K562 (cell line): ENCODE results near the gene PPP3CA. TPM values are rescaled to one million over a fixed set of nuclear protein-coding genes. Genes with fewer than 3 reads are reported as not detected.

Experiments
- GTF2A2 ChIP-seq: IDR thresholded peaks from 2 replicates; pipeline ENCODE4 v1.6.1; 2016; ENCODE audit warnings: mild to moderate bottlenecking, missing genetic modification characterization, missing compliant biosample characterization
- TSHZ1 ChIP-seq: fragments of 250-450 bp; sonication (Bioruptor Pico); IDR thresholded peaks from 2 replicates; pipeline ENCODE4 v1.4.0; 2020; ENCODE audit warnings: mild to moderate bottlenecking, moderate library complexity
- U2AF1 ChIP-seq: fragments of 200-400 bp; formaldehyde crosslinking; optimal IDR thresholded peaks from 2 replicates; pipeline ENCODE3; 2017; ENCODE audit warnings: mild to moderate bottlenecking, low read depth, low read length, moderate library complexity
- UBTF ChIP-seq, 2 experiments: IDR thresholded peaks; 2 replicates each; pipeline ENCODE4 v1.6.1; 2012; ENCODE audit warnings: improper control_type of control experiment in 2 of 2, low read depth in 2 of 2, low read length in 2 of 2, borderline replicate concordance in 1 of 2
- ZNF551 ChIP-seq: fragments of 250-450 bp; sonication (Bioruptor Pico); IDR thresholded peaks from 2 replicates; pipeline ENCODE4 v1.5.0; 2021; ENCODE audit warnings: mild to moderate bottlenecking, moderate library complexity
- ZNF785 ChIP-seq: fragments of 250-450 bp; sonication (Bioruptor Pico); IDR thresholded peaks from 2 replicates; pipeline ENCODE4 v1.4.0; 2020; ENCODE audit warnings: mild to moderate bottlenecking
- polyA plus RNA-seq, 8 experiments: library from polyadenylated mRNA; depleted of rRNA in 4 of 8; stranded (reverse) in 5 of 8; unstranded in 3 of 8; fragments of >200 nt; fragmentation: Nextera tagmentation in 2 of 8; fragmentation: Illumina TruSeq in 1 of 8; extraction: Ambion mirVana in 2 of 8; extraction: Trizol in 1 of 8; gene quantifications; 2 replicates each; pipeline versions ENCODE4 v1.2.1 to v1.2.3, GENCODE V29; 2011 to 2014; ENCODE audit warnings: inconsistent platforms in 1 of 8, missing spikeins in 1 of 8
- total RNA-seq, 7 experiments: library from RNA; depleted of rRNA in 6 of 7; stranded (reverse); fragments of >200 nt in 6 of 7; fragmentation: Illumina TruSeq in 2 of 7; extraction: Trizol in 2 of 7; gene quantifications; 2 replicates each; pipeline versions ENCODE4 v1.2.1 to v1.2.3, GENCODE V29; 2011 to 2021; ENCODE audit warnings: low replicate concordance in 1 of 7

PPP3CA gene
- total and polyA plus RNA-seq, 9 of the 15 experiments (the other 6 are each of a cell fraction or from before 2014, with no cell fraction given): 0.94 to 3.2 (median 1.6) TPM

- TF ChIP-seq TSHZ1 (CRISPR knock-in tag) (no peak), GTF2A2 (tag) (no peak), ZNF551 (CRISPR knock-in tag) (no peak), U2AF1 (no peak), ZNF785 (CRISPR knock-in tag) (no peak), UBTF (IDR thresholded peaks at IDR 0.05; ENCODE audit: borderline replicate concordance in 1 of 2, low read depth in 2 of 2, low read length in 2 of 2) (no peak)
Observed at GRCh38 chr4:101155368-101155767, 192.0 kb downstream of the PPP3CA start (continued).
